Ectodermal cell (in vitro differentiated cells): ENCODE data around the gene ORAI3. TPM values are rescaled to one million over a fixed set of nuclear protein-coding genes. Genes with fewer than 3 reads are reported as not detected.

Experiments
- H3K27ac ChIP-seq: 2 replicates; pipeline ENCODE4 v1.7.0; 2013; ENCODE audit warnings: mild to moderate bottlenecking, low read depth, low read length; ENCODE audit not compliant: insufficient read depth, poor library complexity, severe bottlenecking
- H3K27me3 ChIP-seq: 2 replicates; pipeline ENCODE4 v1.7.0; 2013; ENCODE audit warnings: mild to moderate bottlenecking, low read length; ENCODE audit not compliant: insufficient read depth, control insufficient read depth, poor library complexity, severe bottlenecking
- H3K36me3 ChIP-seq: one replicate; pipeline ENCODE4 v1.7.0; 2013; ENCODE audit warnings: low read length; ENCODE audit not compliant: control insufficient read depth, insufficient read depth
- H3K4me1 ChIP-seq: one replicate; pipeline ENCODE4 v1.7.0; 2013; ENCODE audit warnings: low read length; ENCODE audit not compliant: control insufficient read depth, insufficient read depth
- H3K4me3 ChIP-seq: 2 replicates; pipeline ENCODE4 v1.7.0; 2013; ENCODE audit warnings: low read depth, low read length, control low read depth; ENCODE audit not compliant: insufficient read depth
- H3K9me3 ChIP-seq: 2 replicates; pipeline ENCODE4 v1.7.0; 2013; ENCODE audit warnings: mild to moderate bottlenecking, low read length, moderate library complexity; ENCODE audit not compliant: control insufficient read depth
- WGBS, 2 experiments: methylation state at CpG; one replicate each; pipeline ENCODE4 v1.1.7; 2013; ENCODE audit warnings: missing lambda C conversion rate in 2 of 2; 5-methylcytosine and 5-hydroxymethylcytosine counted together
- polyA plus RNA-seq, 4 experiments: library from polyadenylated mRNA; stranded (reverse); fragments of 50-300 nt; gene quantifications; one replicate each; pipeline ENCODE4 v1.2.3, GENCODE V29; 2013

ORAI3 gene
- polyA plus RNA-seq (2013, experiment 1 of 4) = 14.0 TPM
- 15.7 TPM for polyA plus RNA-seq (2013, experiment 2 of 4)
- 12.7 TPM for polyA plus RNA-seq (2013, experiment 3 of 4)
- 16.1 TPM for polyA plus RNA-seq (2013, experiment 4 of 4)

GRCh38 chr16:30948667-30949649 lies at the start of gene ORAI3:
TSS of gene ORAI3 (plus strand) at chr16:30949068. CDS start at chr16:30949290, 222 bp downstream.
- H3K36me3 ChIP-seq = peaks cover 11% of the 10 kb centered on the region
- 0% methylated on average over 70 of the region's 70 CpGs for WGBS, 2 experiments
- no peaks in the 10 kb centered on the region for H3K9me3 ChIP-seq
- peak within 1 kb of the TSS; percentile 97 for H3K27ac ChIP-seq
- H3K4me3 ChIP-seq = peak within 1 kb of the TSS; percentile 87
- H3K4me1 ChIP-seq = peaks cover 16% of the 10 kb centered on the region
- H3K27me3 ChIP-seq = no peaks in the 10 kb centered on the region

DNA sequence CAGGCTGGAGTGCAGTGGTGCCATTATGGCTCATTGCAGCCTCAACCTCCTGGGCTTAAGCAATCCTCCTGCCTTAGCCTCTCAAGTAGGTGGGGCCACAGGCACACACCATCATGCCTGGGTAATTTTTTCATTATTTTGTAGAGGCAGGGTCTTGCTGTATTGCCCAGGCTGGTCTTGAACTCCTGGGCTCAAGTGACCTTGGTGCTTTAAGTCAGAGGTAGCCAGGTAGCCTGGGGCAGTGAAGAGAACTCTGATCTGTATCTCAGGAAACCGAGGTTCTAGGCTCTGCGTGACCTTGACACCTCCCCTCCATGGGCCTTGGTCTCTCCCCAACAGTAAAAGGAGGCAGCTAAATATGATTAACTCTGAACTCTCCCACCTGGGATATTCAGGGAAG lies 49.1 kb upstream of the ORAI3 start:
- Histone ChIP-seq H3K4me3 (no peak overlapping the region), H3K27me3 (peaks cover 17% of the 10 kb centered on the region), H3K9me3 (no peaks in the 10 kb centered on the region), H3K27ac (no peak overlapping the region), H3K36me3 (no peaks in the 10 kb centered on the region), H3K4me1 (peaks cover 7% of the 10 kb centered on the region)
- 91 to 100% methylated on average over 2 of the region's 2 CpGs for WGBS, 2 experiments

- Histone ChIP-seq H3K27ac (no peak overlapping the region), H3K27me3 (peaks cover 12% of the 10 kb centered on the region), H3K4me1 (peaks cover 6% of the 10 kb centered on the region), H3K4me3 (no peak overlapping the region), H3K9me3 (no peaks in the 10 kb centered on the region), H3K36me3 (no peaks in the 10 kb centered on the region)
- 92 to 93% methylated on average over 5 of the region's 5 CpGs for WGBS, 2 experiments
These were observed 48.3 kb upstream of the ORAI3 start for GRCh38 chr16:30900588-30900987.

- no peaks in the 10 kb centered on the region for H3K36me3 ChIP-seq
- peak overlapping the region; percentile 36 for H3K4me3 ChIP-seq
- no peak overlapping the region for H3K27ac ChIP-seq
- WGBS, 2 experiments = 44 to 55% methylated on average over 3 to 6 of the region's 6 CpGs
- H3K4me1 ChIP-seq = no peaks in the 10 kb centered on the region
- H3K27me3 ChIP-seq = peaks cover 12% of the 10 kb centered on the region
- no peaks in the 10 kb centered on the region for H3K9me3 ChIP-seq
These were observed 47.5 kb upstream of the ORAI3 start for GRCh38 chr16:30901201-30902028.

GRCh38 chr16:30902029-30902972 lies 46.6 kb upstream of the ORAI3 start:
- Histone ChIP-seq H3K27ac (peak overlapping the region; percentile 55), H3K9me3 (no peaks in the 10 kb centered on the region), H3K36me3 (no peaks in the 10 kb centered on the region), H3K4me3 (peak overlapping the region; percentile 41), H3K27me3 (peaks cover 12% of the 10 kb centered on the region), H3K4me1 (no peaks in the 10 kb centered on the region)
- WGBS, 2 experiments = 11 to 12% methylated on average over 99 of the region's 99 CpGs

DNA sequence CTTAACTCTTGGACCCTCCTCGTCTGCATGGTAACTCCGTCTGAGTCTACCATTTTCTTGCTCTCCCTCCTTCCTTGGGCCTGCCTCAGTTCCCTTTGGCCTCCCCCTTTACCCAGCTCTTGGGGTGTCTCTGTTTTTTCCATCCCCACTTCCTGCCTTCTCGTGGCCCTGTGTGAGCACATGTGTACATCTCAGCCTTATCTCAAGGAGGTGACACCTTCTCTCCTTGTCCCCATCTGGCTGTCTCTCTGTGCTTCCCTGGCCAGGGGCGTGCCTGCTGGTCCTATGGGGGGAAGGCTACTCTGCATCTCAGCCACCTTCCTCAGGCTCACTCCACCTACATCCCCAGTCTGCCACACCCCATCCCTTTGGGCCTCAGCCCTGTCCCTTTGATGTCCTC lies 45.9 kb upstream of the ORAI3 start:
- Histone ChIP-seq H3K36me3 (no peaks in the 10 kb centered on the region), H3K27me3 (peaks cover 12% of the 10 kb centered on the region), H3K9me3 (no peaks in the 10 kb centered on the region), H3K27ac (no peak overlapping the region), H3K4me1 (no peaks in the 10 kb centered on the region), H3K4me3 (no peak overlapping the region)
- WGBS, 2 experiments = 92 to 95% methylated on average over 4 of the region's 4 CpGs

GRCh38 chr16:30903596-30903995 lies 45.3 kb upstream of the ORAI3 start:
- Histone ChIP-seq H3K4me3 (no peak overlapping the region), H3K27ac (no peak overlapping the region), H3K27me3 (peaks cover 12% of the 10 kb centered on the region), H3K9me3 (no peaks in the 10 kb centered on the region), H3K4me1 (no peaks in the 10 kb centered on the region), H3K36me3 (no peaks in the 10 kb centered on the region)
- WGBS, 2 experiments = 96 to 97% methylated on average over 4 of the region's 4 CpGs

GRCh38 chr16:30904114-30904780 lies 44.6 kb upstream of the ORAI3 start:
- no peak overlapping the region for H3K27ac ChIP-seq
- WGBS, 2 experiments = 96% methylated on average over 19 of the region's 19 CpGs

GRCh38 chr16:30907064-30907463 lies 41.8 kb upstream of the ORAI3 start:
- 88 to 93% methylated on average over 4 of the region's 4 CpGs for WGBS, 2 experiments
- Histone ChIP-seq H3K9me3 (no peaks in the 10 kb centered on the region), H3K4me3 (no peak overlapping the region)

More at GRCh38 chr16:30904114-30904780, 44.6 kb upstream of the ORAI3 start:
- Histone ChIP-seq H3K27me3 (peaks cover 12% of the 10 kb centered on the region), H3K4me3 (no peak overlapping the region), H3K9me3 (no peaks in the 10 kb centered on the region), H3K4me1 (no peaks in the 10 kb centered on the region), H3K36me3 (no peaks in the 10 kb centered on the region)

More at GRCh38 chr16:30907064-30907463, 41.8 kb upstream of the ORAI3 start:
- Histone ChIP-seq H3K4me1 (peaks cover 16% of the 10 kb centered on the region), H3K27ac (no peak overlapping the region), H3K36me3 (no peaks in the 10 kb centered on the region), H3K27me3 (no peaks in the 10 kb centered on the region)
